ENCODE data around the gene CD300LG. TPM values are rescaled to one million over a fixed set of nuclear protein-coding genes. Genes with fewer than 3 reads are reported as not detected.
"Not testable (repeated sequence)": the region's sequence is repeated elsewhere in the genome, so short reads cannot be mapped to it uniquely, and the experiment has no call there.

The CD300LG gene
- total RNA-seq, 1 donor from 2014 or later: 1.6 TPM

GRCh38 chr17:43860077-43860725 lies 13.2 kb downstream of the CD300LG start:
- Histone ChIP-seq H3K9me3 (ENCODE audit: control insufficient read depth in 3 of 3, low read length in 3 of 3) (no peaks in the 10 kb centered on the region), H3K4me3 (ENCODE audit: low read length in 3 of 3) (no peak overlapping the region), H3K36me3 (ENCODE audit: control insufficient read depth in 3 of 3, insufficient read depth in 3 of 3, low read length in 3 of 3) (no peaks in the 10 kb centered on the region), H3K27me3 (ENCODE audit: control insufficient read depth in 3 of 3, insufficient read depth in 3 of 3, low read length in 3 of 3) (peaks cover 0 to 9% (median 2%) of the 10 kb centered on the region in 3 donors), H3K9ac (ENCODE audit: low read depth in 1 of 3, low read length in 3 of 3) (no peak overlapping the region), H3K4me1 (ENCODE audit: control insufficient read depth in 3 of 3, insufficient read depth in 3 of 3, low read length in 3 of 3) (peaks cover 6 to 25% (median 18%) of the 10 kb centered on the region in 3 donors), H3K27ac (ENCODE audit: low read depth, low read length) (no peak overlapping the region)

DNA sequence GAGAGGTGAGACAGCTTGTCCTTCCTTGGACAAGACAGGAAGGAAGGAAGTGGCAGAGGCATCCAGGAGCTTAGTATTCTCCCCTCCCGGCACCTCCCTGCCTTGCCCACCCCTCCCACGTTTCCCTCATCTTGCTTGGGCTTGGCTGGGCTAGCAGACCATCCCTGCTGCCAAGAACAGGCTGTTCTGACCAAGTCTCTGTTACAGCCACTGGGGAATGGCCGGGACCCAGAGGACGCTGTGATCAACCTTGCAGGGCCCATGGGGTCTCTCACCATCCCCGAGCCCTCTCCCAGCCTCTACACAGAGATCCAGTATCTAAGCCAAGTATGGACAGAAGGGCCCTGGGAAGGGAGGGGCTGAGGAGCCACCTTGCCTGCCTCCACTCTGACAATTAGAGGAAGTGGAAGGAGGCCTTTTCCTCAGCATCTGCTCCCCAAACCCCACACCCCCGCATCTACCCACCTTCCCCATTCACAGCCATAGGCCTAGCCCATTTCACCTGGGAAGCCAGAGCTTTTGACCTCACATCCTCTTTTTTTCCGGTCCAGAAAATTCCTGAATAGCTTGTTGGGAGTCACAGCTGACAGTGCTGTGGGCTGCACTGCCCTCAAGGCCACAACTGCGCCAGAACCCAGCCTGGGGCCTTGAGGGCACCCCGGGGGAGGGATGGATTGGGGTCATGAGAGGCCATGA lies 14.1 kb downstream of the CD300LG start:
- peaks cover 6 to 25% (median 18%) of the 10 kb centered on the region in 3 donors for H3K4me1 ChIP-seq (ENCODE audit: control insufficient read depth in 3 of 3, insufficient read depth in 3 of 3, low read length in 3 of 3)
- H3K9ac ChIP-seq (ENCODE audit: low read depth in 1 of 3, low read length in 3 of 3): peak overlapping the region in 1 of 3 donors; percentile 40
- H3K27me3 ChIP-seq (ENCODE audit: control insufficient read depth in 3 of 3, insufficient read depth in 3 of 3, low read length in 3 of 3): peaks cover 0 to 6% (median 2%) of the 10 kb centered on the region in 3 donors
- no peaks in the 10 kb centered on the region for H3K9me3 ChIP-seq (ENCODE audit: control insufficient read depth in 3 of 3, low read length in 3 of 3)
- H3K4me3 ChIP-seq (ENCODE audit: low read length in 3 of 3): no peak overlapping the region
- no peaks in the 10 kb centered on the region for H3K36me3 ChIP-seq (ENCODE audit: control insufficient read depth in 3 of 3, insufficient read depth in 3 of 3, low read length in 3 of 3)
- H3K27ac ChIP-seq (ENCODE audit: low read depth, low read length): peak overlapping the region; percentile 36

DNA sequence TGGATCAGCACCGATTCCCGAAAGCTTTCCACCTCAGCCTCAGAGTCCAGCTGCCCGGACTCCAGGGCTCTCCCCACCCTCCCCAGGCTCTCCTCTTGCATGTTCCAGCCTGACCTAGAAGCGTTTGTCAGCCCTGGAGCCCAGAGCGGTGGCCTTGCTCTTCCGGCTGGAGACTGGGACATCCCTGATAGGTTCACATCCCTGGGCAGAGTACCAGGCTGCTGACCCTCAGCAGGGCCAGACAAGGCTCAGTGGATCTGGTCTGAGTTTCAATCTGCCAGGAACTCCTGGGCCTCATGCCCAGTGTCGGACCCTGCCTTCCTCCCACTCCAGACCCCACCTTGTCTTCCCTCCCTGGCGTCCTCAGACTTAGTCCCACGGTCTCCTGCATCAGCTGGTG lies 15.0 kb downstream of the CD300LG start:
- H3K36me3 ChIP-seq (ENCODE audit: control insufficient read depth in 3 of 3, insufficient read depth in 3 of 3, low read length in 3 of 3): no peaks in the 10 kb centered on the region
- peaks cover 6 to 24% (median 18%) of the 10 kb centered on the region in 3 donors for H3K4me1 ChIP-seq (ENCODE audit: control insufficient read depth in 3 of 3, insufficient read depth in 3 of 3, low read length in 3 of 3)
- no peaks in the 10 kb centered on the region for H3K9me3 ChIP-seq (ENCODE audit: control insufficient read depth in 3 of 3, low read length in 3 of 3)
- peak overlapping the region; percentile 36 for H3K27ac ChIP-seq (ENCODE audit: low read depth, low read length)
- peak overlapping the region in 1 of 3 donors; percentile 25 for H3K9ac ChIP-seq (ENCODE audit: low read depth in 1 of 3, low read length in 3 of 3)
- H3K27me3 ChIP-seq (ENCODE audit: control insufficient read depth in 3 of 3, insufficient read depth in 3 of 3, low read length in 3 of 3): peaks cover 0 to 6% (median 2%) of the 10 kb centered on the region in 3 donors
- no peak overlapping the region for H3K4me3 ChIP-seq (ENCODE audit: low read length in 3 of 3)

DNA sequence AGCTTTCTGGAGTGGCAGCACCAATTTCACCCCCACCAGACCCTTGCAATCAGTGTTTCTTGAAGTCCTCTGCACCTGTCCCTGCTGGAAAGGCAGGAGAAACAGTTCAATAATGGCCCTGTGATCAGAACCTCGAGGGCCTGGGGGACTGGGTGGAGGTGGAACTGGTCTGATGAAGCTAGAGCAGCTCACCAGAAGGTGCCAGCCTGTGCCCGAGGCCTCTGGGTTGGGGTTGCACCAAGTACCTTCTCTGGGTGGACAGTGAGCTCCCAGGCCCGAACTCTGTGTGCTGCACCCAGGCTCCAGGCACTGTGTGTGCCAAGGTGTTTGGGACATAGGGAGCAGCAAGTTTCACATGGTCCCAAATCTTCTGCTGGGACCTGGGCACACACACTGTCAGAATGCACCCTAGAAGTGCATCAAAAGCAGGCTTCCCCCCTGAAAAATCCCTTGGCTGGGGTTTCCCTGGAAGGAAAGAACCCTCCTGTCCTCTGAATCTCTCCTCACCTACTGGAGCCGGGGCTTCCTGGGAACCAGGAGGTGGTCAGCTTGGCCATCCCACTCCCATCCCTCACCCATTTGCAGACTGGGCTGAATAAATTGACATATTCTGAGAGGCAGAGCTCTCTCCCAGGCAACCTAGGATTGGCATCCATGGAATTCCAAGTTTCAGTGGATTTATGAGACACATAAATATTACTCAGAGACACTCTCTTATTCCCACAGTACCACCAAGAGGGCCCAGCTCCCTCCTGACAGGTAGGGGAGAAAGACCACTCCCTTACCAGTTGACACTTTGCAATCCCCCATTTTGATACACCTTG lies 17.4 kb downstream of the CD300LG start:
- no peaks in the 10 kb centered on the region for H3K36me3 ChIP-seq (ENCODE audit: control insufficient read depth in 3 of 3, insufficient read depth in 3 of 3, low read length in 3 of 3)
- no peak overlapping the region for H3K27ac ChIP-seq (ENCODE audit: low read depth, low read length)
- no peak overlapping the region for H3K9ac ChIP-seq (ENCODE audit: low read depth in 1 of 3, low read length in 3 of 3)
- H3K4me1 ChIP-seq (ENCODE audit: control insufficient read depth in 3 of 3, insufficient read depth in 3 of 3, low read length in 3 of 3): peaks cover 6 to 19% (median 18%) of the 10 kb centered on the region in 3 donors
- H3K9me3 ChIP-seq (ENCODE audit: control insufficient read depth in 3 of 3, low read length in 3 of 3): no peaks in the 10 kb centered on the region
- no peak overlapping the region for H3K4me3 ChIP-seq (ENCODE audit: low read length in 3 of 3)
- H3K27me3 ChIP-seq (ENCODE audit: control insufficient read depth in 3 of 3, insufficient read depth in 3 of 3, low read length in 3 of 3): no peaks in the 10 kb centered on the region

DNA sequence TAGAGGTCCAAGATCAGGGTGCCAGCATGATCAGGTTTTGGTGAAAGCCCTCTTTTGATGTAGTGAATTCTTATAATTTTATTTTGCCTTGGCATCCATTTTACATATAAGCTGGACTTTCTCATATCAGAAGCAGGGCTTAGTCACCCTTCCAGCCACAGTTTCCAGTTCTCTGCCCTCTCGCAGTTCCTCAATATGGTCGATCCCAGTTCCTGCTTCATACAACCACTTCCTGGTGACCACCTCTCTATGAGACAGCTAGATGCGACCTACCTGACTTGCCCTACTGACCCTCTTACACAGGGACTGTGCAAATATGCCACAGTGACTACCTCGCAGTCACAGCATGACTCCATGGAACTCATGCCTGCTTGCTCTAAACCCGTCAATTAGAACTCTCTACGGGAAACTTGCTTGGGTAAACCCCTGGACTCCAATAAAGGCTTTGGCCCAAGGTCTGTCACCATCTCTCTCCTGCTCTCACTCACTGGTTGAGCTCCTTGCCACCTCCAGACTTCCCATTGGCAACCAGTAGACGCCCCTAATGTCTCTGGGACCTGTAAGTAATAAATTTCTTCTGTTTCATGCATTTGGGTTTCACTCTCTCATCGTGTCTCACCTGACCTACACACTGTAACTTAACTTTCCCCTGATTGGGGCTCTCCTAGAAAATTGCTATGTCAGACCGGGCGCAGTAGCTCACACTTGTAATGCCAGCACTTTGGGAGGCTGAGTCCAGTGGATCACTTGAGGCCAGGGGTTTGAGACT lies 21.4 kb downstream of the CD300LG start:
- H3K27me3 ChIP-seq (ENCODE audit: control insufficient read depth in 3 of 3, insufficient read depth in 3 of 3, low read length in 3 of 3): peaks cover 2 to 5% (median 3%) of the 10 kb centered on the region in 3 donors
- H3K4me1 ChIP-seq (ENCODE audit: control insufficient read depth in 3 of 3, insufficient read depth in 3 of 3, low read length in 3 of 3): no peaks in the 10 kb centered on the region
- H3K27ac ChIP-seq (ENCODE audit: low read depth, low read length): no peak overlapping the region
- no peaks in the 10 kb centered on the region for H3K36me3 ChIP-seq (ENCODE audit: control insufficient read depth in 3 of 3, insufficient read depth in 3 of 3, low read length in 3 of 3)
- no peak overlapping the region for H3K4me3 ChIP-seq (ENCODE audit: low read length in 3 of 3)
- H3K9me3 ChIP-seq (ENCODE audit: control insufficient read depth in 3 of 3, low read length in 3 of 3): no peaks in the 10 kb centered on the region
- no peak overlapping the region for H3K9ac ChIP-seq (ENCODE audit: low read depth in 1 of 3, low read length in 3 of 3)

DNA sequence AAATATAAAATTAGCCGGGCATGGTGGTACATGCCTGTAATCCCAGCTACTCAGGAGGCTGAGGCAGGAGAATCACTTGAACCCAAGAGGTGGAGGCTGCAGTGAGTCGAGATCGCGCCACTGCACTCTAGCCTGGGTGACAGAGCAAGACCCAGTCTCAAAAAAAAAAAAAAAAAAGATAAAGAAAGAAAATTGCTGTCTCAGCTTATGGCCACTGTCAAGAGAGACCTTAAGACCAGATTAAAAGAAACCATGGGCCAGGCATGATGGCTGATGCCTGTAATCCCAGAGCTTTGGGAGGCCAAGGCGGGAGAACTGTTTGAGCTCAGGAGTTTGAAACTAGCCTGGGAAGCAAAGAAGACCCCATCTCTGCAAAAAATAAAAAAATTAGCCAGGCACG lies 22.1 kb downstream of the CD300LG start:
- not testable (repeated sequence) for H3K4me3 ChIP-seq (ENCODE audit: low read length in 3 of 3); H3K27ac ChIP-seq (ENCODE audit: low read depth, low read length); H3K27me3 ChIP-seq (ENCODE audit: control insufficient read depth in 3 of 3, insufficient read depth in 3 of 3, low read length in 3 of 3); H3K9me3 ChIP-seq (ENCODE audit: control insufficient read depth in 3 of 3, low read length in 3 of 3); H3K9ac ChIP-seq (ENCODE audit: low read depth in 1 of 3, low read length in 3 of 3); H3K4me1 ChIP-seq (ENCODE audit: control insufficient read depth in 3 of 3, insufficient read depth in 3 of 3, low read length in 3 of 3); H3K36me3 ChIP-seq (ENCODE audit: control insufficient read depth in 3 of 3, insufficient read depth in 3 of 3, low read length in 3 of 3)

- Histone ChIP-seq H3K27ac (ENCODE audit: low read depth, low read length) (no peak overlapping the region), H3K9ac (ENCODE audit: low read depth in 1 of 3, low read length in 3 of 3) (no peak overlapping the region), H3K9me3 (ENCODE audit: control insufficient read depth in 3 of 3, low read length in 3 of 3) (no peaks in the 10 kb centered on the region), H3K27me3 (ENCODE audit: control insufficient read depth in 3 of 3, insufficient read depth in 3 of 3, low read length in 3 of 3) (peaks cover 2 to 8% (median 7%) of the 10 kb centered on the region in 3 donors), H3K36me3 (ENCODE audit: control insufficient read depth in 3 of 3, insufficient read depth in 3 of 3, low read length in 3 of 3) (no peaks in the 10 kb centered on the region), H3K4me1 (ENCODE audit: control insufficient read depth in 3 of 3, insufficient read depth in 3 of 3, low read length in 3 of 3) (no peaks in the 10 kb centered on the region), H3K4me3 (ENCODE audit: low read length in 3 of 3) (peak overlapping the region in 1 of 3 donors; percentile 10)
These were observed 25.1 kb downstream of the CD300LG start for GRCh38 chr17:43871946-43872690.

- Histone ChIP-seq H3K4me1 (ENCODE audit: control insufficient read depth in 3 of 3, insufficient read depth in 3 of 3, low read length in 3 of 3) (no peaks in the 10 kb centered on the region), H3K4me3 (ENCODE audit: low read length in 3 of 3) (no peak overlapping the region), H3K27ac (ENCODE audit: low read depth, low read length) (no peak overlapping the region), H3K9ac (ENCODE audit: low read depth in 1 of 3, low read length in 3 of 3) (no peak overlapping the region), H3K9me3 (ENCODE audit: control insufficient read depth in 3 of 3, low read length in 3 of 3) (no peaks in the 10 kb centered on the region), H3K36me3 (ENCODE audit: control insufficient read depth in 3 of 3, insufficient read depth in 3 of 3, low read length in 3 of 3) (no peaks in the 10 kb centered on the region), H3K27me3 (ENCODE audit: control insufficient read depth in 3 of 3, insufficient read depth in 3 of 3, low read length in 3 of 3) (peaks cover 2 to 8% (median 7%) of the 10 kb centered on the region in 3 donors)
These were observed 26.1 kb downstream of the CD300LG start for GRCh38 chr17:43873091-43873490.

DNA sequence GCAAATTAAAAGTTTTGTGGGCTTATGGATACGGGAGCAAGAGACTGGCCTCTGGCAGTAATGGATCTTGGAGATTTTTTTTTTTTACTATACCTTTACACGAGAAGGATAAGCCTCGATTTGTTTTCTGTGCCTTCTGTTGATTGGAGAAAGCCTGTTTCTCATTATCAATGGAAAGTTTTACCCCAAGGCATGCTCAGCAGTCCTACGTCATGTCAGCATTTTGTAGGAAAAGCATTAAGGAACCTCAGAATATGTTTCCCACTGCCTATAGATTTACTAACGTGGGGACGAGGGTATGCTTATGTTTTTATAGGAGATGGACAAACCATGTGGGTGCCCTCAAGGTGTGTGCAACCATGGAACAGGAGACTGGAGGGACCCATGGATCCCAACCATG lies 26.8 kb downstream of the CD300LG start:
- Histone ChIP-seq H3K4me1 (ENCODE audit: control insufficient read depth in 3 of 3, insufficient read depth in 3 of 3, low read length in 3 of 3) (peaks cover 5 to 6% (median 6%) of the 10 kb centered on the region in 3 donors), H3K27me3 (ENCODE audit: control insufficient read depth in 3 of 3, insufficient read depth in 3 of 3, low read length in 3 of 3) (peaks cover 2 to 8% (median 7%) of the 10 kb centered on the region in 3 donors), H3K4me3 (ENCODE audit: low read length in 3 of 3) (no peak overlapping the region), H3K9me3 (ENCODE audit: control insufficient read depth in 3 of 3, low read length in 3 of 3) (no peaks in the 10 kb centered on the region), H3K9ac (ENCODE audit: low read depth in 1 of 3, low read length in 3 of 3) (no peak overlapping the region), H3K36me3 (ENCODE audit: control insufficient read depth in 3 of 3, insufficient read depth in 3 of 3, low read length in 3 of 3) (no peaks in the 10 kb centered on the region), H3K27ac (ENCODE audit: low read depth, low read length) (no peak overlapping the region)

Data from skeletal muscle tissue (tissue), 4 donors.